Activated T-cell treated with anti-CD3 and anti-CD28 coated beads for 4 hours (primary cell): Measurements from ENCODE around the gene TNFRSF13B.
"Not testable (repeated sequence)": the region's sequence is repeated elsewhere in the genome, so short reads cannot be mapped to it uniquely, and the experiment has no call there.

Experiments used
- DNase-seq: peaks from one replicate; pipeline ENCODE4 v3.0.0-alpha.2; 2020

Gene TNFRSF13B

DNA sequence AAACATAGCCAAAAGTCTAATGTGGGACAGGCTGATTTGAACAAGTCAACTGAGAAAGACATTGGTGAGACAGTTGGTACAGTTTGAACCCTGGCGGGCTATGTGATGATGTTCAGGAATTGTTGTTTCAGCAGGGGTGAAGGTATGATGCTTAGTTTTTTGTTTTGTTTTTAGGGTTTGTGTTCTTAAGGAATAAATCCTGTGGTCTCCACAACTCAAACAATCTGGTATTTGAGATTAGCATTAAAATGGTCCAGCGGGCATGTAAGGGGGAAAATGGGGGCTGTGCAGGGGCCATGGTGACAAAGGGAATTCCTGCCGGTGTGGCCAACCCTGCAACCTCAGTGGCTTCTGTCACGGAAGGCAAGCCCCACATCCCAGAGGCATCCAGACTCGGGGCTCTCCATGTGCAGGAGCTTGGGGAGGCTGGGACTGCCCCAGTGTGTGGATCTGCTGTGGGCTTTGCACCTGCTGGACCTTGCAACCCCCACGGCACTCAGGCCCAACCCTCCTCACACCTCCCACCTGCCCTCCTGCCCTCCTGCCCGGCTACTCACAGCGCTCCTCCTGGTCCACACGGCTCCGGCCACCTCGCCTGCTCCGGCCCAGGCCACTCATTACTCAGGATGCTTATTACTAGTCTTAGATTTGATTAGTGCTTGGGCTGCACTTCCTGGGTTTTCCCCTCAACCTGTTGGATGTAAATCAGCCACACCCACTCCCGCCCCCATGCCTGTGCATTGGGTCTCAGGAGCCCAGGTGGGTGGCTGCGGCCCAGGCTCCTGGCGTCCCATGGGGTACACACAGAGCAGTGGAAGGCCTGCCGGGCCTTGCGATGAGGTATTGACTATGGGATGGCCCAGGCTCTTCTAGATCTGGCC, at the start of gene TNFRSF13B:
TSS of gene TNFRSF13B (minus strand) at position 661 of the 881 bp plus-strand sequence. CDS start at position 618, 43 bp downstream.
- no peak for DNase-seq

DNA sequence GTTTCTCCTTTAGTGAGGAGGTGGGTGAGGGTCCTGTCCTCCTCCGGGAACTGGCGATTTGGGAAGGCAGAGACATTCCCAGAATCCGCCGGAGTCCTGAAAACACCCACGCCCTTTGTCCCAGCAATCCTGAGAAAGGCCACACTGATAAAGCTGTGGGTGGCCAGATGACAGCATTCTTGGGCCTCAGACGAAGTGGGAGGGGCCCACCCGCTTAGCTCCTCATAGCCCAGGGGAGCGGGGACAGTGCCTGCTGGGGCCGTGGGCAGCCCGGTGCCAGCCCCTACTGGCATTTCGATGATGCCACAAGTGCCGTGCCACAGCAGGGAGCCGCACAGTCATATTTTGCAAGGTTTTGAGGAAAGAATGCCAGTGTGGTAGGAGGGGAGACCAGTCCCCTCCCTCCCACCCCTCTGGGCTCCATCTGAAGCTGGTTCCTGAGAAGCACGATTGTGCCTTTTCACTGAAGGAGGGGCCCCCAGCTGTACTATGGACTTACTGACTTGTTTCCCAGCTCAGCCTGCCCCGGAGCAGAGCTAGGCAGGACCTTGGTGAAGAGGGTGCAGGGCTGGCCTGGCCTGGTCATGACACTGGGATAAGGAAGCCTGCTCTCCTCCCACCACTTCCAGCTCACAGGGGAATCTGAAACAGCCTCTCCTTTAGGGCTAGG, 49.4 kb upstream of the TNFRSF13B start:
- no peak for DNase-seq

DNA sequence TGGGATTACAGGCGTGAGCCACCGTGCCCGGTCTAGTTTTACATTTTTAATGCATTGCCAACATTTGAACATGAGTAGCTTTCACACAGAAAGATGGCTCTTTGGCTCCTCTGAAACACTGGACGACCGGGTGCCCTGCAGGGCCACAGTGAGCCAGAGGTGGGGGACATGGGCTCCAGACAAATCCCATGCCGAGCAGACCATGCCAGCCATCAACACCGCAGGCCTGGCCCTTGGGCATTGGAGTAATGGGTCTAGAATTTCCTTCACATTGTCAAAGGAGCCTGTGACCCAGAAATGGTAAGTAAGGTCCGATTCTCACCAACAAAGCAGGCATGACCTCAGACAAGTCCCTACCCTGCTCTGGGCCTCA, 48.9 kb upstream of the TNFRSF13B start:
- DNase-seq, result no peak

DNA sequence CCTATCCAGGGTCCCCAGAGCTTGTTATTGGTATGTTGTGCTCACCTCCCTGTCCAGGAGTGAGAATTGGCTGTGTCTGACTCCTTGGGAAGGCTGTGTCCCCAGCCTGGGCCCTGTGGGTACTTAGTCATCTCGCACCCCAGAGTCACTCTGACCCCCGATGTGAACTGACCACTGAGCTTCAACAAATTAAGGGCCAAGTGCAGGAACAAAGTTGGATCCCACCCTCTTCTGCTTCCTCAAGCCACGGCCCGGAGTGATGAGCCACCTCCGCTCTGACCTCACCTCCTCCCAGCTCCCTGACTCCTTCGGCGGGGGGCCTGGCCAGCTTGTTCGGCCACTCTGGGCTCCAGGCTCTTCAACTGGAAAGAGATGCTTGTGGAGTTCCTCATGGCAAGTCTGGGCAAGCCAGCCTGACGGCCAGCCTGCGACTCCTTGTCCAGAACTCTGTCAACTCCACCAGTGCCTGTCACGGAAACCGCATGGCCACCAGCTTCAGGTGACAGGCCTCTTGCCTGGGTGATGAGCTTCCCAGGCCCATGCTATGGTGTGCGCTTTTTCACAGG, 48.1 kb upstream of the TNFRSF13B start:
- no peak for DNase-seq

DNA sequence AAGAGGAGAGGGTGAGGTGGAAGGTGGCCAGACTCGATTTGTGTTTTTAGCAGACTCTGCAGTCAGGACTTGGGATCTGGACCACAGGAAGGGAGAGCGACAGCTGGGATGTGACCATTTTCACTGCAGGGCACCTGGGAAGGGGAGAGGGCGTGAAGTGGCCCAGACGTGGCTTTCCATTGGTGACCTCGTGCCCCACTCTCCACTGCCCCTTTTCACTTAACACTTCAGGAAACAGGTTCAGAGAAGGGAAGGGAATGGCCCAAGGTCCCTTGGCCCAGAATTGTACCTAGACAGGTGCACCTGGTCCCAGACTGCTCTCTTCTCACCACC, 47.5 kb upstream of the TNFRSF13B start:
- DNase-seq, result no peak

DNA sequence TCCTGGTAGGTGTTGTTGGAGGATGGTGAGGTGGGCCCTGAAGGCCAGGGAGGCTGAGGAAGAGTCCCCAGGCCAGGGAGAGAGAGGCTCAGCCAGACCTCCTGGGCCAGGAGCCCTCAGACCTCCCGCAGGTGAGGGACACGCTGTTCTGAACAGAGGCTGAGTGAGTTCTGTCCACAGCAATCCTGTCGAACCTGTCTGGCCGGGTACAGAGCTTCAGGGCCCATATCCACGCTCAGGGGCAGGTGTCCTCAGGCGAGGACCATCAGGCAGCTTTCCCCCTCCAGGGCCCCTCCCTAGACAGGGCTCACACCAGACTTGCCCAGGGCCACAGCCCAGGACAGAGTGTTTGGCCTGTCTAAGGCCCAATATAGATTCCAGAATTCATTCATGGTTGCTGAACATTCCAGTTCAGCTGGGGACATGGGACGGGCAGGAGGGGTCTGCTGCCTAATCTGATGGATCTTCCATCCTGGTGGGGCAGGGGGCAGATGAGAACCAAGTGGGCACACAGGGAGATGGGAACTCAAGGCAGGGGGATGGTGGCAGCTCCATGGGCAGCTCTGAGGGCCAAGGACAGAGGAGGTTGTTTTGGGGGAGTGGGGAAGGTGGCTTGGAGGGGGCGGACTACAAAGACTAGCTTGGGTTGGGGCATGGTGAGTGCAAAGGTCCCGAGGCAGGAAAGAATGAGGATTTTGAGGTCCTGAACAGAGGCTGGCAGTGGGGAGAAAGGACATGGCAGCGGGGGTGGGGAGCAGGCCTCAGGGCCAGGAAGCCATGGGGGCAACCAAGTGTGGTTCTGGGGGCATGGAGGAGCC, 46.9 kb upstream of the TNFRSF13B start:
- DNase-seq, result no peak

DNA sequence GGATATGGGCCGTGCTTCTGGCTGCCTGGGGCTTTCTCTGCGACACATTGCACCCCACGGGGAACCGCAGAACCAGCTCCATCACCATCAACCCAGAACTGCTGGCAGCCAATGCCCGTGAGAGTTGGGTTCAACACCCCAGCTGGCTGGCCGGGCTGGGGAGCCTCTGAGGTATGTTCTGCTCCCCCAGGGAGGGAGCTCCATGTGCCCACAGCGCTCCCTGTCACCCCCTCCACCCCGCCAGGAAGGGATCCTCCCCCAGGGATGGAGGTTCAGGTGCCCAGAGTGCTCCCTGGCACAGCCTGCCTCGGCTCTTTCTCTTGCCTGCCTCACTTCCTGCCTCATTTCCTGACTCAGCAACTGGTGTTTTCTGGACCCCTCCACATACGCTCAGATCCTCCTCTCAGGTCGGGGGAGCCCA, 46.1 kb upstream of the TNFRSF13B start:
- no peak for DNase-seq

DNA sequence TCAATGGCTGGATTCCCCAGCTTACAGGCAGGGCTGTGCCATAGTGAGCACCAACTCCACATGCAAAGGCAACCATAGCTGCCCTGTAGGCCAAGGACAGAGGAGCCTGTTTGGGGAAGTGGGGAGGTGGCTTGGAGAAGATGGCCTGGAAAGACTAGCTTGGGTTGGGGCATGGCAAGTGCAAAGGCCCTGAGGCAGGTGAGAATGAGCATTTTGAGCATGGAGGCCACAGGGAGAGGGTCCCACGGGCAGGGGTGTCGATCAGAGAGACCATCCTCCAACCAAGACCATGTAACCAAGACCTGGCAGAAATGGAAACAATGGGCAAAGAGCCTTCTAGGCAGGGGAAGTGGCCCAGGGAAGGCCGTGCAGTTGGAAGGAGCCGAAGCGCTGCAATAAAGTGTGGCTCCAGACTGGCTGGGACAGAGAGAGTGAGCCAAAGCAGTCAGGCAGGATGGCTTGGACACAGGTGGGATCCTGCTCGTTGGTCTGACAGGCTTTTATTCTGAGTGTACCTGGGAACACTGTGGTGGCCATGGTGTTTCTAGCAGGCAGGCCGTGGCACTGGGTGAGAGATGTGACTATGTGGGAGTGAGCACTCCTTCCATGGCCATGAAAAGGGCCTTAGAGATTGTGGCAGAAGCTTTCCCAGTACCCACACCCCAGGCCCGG, 45.6 kb upstream of the TNFRSF13B start:
- no peak for DNase-seq

DNA sequence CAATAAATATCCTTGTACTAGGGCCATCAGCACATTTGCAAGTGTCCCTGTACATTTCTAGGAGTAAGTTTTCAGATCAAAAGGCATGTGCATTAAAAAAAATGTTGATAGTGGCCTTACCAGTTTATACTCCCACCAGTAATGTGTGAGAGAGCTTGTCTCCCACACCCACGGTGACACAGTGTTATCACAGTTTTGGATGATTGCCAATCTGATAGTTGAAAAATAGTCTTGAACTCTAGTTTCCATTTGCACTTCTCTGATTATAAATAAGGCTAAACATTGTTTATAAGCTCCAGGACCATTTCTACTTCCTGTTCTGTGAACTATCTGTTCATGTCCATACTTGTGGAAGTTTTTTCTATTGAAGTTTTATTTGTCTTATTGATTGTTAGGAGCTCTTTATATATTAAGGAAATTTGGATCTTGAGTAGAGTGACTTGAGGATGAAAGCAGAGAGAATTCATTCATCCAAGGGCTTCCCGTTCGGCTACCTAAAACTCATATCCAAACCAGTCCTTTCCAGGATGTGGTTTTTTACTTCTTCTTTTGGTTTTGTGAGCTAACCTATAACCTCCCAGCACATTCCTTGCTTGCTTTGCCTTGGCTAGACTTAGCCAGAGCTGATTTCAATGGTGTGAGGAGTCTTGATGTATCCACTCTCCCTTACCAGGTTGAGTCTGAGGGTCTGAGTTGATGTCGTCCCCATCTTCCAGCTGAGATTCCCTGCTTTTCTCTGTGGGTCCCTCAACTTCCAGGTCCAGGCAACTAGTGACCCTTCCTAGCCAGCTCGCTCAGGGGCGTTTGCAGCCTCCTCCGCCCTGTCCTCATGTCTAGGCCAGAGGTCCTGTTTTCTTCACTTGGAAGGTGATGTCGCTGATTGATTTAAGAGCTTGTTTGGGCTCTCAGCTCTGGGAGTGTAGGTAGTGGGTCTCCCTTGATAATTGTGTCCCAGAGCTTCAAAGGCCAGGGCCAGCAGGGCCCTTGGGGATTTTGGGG, 44.6 kb upstream of the TNFRSF13B start:
- not testable (repeated sequence) for DNase-seq

DNA sequence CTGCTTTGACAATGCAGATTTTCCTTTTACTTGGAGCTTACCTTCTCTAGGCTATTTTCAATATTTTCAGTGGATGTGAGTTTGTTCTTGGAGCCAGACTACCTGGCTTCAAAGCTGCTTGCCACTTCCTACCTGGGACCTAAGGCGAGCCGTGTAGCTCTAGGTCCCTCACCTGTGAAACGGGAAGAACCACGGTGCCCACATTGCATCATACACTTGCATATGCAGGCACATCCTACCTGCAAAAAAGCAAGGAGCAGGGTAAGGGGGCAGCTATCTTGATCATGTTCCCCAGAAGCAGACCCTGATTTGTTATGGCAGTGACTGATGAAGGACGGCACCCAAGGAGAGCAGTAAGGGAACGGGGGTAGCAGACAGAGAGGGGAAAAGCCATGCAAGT, 43.3 kb upstream of the TNFRSF13B start:
- DNase-seq, result no peak

DNA sequence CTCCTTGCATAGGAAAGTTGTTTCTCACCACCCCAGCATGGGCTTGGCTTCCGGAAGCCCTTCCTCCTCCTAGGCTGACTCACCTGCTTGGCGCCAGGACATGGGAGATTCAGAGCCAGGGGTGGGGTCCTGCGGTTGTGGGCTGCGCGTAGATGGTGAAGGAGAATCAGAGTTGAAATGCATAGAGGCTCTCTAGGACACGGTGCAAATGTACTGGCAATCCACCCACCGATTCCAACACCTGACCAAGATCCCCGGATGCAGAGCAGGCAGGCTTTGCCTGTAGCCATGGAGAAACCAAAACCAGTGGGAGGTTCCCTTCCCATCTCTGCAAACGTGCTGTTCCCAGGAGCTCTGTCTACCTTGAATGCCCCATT, 42.8 kb upstream of the TNFRSF13B start:
- not testable (repeated sequence) for DNase-seq

DNA sequence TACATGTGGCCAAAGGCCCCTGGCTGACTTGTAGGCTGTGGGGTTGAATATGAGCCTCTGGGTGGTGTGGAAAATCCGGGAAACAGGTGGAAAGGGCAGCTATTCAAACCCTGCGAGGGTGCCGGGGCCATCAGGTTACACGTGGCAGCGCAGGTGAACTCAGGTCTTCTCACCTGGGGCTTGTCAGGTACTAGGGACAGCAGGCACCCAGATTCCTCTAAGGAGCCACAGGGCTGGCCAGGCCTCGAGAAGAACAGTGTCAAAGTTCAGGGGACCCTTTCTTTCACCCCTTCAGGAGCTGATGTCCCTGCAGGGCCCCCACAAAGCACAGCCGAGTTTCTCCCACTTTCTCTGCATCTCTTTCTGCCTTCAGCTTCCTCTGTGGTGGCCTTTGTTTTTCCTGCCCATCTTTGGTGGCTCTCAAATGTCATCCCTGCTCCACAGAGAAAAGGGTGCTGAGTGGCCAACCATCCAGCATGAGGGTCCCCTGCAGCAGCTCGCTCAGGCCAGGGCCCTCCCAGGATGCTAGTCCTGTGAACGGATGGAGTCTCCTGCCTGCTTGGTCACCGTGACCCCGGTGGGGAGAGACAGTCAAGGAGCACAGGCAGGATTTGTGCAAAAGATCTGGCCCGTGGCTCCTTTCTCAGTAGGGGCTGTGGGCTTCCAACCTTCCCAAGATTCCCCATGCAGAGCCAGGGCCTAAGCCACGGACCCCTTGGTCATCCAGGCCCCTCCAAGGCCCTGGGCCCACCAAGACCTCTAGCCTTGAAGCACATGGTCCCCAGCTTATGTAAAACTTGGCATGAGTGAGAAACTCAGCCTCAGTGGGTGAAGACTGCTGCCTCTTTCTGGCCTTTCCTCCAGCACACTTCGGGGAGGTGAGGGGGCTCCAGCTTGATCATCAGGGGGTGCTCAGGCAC, 42.2 kb upstream of the TNFRSF13B start:
- not testable (repeated sequence) for DNase-seq

DNA sequence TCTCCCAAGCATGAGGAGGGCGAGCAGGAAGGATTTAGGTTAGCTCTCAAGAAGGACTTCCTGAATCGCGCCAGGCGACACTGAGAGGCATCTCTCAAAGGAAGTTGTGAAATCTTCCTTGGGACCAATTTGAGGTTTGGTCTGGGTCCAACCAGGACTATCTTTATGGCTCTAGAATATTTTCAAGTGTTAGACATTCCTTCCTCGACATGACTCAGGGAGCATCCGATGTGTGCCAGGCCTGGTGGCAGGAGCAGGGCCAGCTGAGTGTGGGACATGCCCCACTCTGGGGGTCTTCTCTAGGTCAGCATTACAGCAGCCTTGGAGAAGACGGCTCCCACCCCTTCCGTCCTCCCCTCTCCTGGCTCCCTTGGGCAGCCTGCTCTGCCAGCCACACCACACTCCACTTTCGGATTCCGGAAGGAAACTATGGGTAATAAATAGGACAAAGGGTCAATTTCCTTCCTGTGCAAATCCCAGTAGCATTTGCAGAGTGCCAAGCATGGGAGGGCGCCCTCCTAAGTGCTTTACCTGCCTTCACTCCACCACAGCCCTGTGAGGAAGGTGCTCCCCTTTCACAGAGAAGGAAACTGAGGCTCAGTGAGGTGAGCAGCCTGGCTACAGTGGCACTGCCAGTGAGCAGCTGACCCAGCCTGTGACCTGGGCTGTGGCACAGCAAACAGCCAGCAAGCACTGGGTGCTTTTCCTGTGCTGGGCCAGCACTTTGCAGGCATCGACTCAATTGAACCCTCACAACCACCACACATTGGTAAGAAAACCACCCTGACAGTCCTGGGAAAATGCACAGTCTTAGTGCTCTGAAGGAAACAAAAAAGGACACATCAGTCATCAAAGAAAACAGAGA, 39.4 kb upstream of the TNFRSF13B start:
- DNase-seq, result not testable (repeated sequence)

DNA sequence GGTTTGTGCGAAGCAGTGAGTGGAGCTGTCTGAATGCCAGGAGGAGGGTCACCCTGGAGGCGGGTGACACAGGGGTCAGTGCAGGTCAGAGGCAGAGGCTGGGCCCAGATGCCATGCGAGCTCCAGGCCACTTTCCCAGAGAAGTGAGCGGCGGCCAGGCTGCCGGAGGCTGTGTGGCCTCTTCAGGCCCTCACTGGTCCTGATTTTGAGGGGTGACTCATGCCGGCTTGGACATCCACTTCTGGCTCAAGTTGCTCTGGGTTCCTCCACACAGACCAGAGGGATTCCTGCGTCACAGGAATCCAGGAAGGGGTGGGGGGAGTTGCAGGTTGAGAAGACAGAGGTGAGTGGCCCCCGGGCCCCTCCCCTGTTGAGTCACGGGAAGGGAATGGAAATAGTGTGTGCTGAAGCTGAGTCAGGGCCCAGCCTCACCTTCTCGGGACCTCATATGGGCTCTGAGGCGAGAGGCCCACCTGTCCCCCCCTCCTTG, 38.7 kb upstream of the TNFRSF13B start:
- not testable (repeated sequence) for DNase-seq

DNA sequence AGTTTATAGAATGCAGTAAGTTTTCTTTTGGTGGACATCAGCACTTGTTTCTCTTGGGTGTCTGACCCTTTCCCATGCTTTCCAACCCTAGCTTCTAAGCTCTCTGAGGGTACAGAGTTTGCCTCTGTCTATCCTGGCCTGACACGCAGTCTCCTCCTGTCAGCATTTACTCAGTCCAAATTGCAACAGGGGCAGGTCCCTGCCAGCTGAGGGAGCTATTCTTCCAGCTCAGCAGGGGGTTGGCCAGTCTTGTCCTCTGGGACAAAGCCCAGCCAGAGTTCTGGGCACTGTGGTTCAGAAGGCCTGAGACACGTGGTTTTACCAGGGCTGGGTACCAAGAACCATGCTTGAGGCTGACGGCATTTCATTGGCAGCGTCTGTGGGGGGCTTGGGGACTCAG, 38.1 kb upstream of the TNFRSF13B start:
- DNase-seq, result not testable (repeated sequence)

DNA sequence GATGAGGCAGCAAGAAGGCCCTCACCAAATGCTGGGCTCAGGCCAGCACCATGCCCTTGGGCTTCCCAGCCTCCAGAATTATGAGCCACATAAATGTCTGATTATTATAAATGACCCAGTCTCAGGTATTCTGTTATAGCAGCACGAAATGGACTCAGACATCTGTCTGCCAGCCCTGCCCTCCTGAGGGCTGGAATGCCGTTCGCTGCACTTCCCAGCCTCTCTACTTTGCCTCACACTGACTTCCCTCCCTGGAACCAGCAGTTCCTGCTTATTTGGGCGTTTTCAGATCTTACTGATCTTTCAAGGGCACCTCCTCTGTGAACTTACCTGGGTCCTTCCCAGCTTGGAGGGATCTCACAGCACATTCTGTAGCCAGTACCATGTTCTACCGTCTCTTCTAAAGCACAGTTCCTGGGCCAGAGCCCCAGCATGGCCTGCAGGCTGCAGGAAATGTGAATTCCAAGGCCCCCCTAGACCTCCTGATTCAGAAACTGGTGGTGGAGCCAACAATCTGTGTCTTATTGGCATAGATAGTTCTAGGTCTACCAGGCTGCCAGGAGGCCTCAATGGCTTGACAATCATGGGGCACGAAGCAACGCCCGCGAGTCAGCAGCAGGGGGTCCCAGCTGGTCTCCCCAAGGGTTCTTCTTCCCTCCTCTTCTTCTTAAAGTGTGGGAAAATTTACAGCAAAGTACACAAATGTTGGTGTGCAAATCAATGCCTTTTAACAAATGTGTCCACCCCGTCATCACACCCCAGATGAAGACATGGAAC, 36.9 kb upstream of the TNFRSF13B start:
- DNase-seq, result not testable (repeated sequence)

DNA sequence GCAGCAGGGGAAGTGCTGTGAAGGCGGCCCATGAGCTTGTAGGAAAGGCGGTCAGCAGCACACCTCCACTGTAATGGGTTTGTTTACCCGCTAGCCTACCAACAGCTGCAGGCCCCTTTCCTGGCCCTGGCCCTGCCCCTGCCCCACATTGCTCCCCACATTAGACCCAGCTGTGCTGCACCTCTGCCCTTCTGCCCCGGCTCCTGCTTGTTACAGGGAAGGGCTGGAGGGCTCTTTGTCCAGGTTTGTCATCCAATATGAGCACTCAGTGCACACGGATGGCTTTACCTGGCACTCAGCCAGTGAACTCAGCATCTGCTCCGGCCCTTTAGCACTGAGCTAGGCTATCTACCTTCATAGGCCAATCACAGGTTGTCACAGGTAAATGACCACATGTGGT, 36.0 kb upstream of the TNFRSF13B start:
- not testable (repeated sequence) for DNase-seq

DNA sequence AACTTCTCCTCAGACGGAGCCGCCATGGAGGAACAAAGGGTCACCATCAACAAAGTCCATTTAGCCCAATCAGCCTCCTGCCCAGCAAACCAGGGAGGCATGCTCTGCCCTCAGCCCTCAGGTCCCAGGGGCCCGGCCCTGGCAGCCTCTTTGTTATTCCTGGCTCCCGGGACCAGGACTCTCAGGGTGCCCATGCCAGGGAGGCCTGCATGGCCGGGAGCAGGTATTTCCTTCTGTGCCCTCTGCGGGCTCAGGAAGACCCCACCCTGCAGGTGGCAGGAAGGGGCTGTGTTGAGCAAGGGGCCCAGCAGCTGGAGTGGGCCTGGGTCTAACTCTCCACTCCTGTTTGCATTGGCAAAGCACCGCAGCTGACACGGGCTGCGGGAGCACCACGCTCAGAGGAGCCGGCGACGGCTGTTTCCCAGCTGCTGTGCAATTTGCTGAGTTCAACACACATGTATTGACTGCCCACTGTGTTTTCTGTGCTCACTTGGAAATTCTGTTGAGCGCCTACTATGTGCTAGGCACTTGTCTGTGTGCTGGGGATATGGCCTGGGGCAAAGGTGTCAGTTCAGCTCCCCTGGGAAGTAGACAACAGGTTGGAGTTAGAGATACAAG, 33.2 kb upstream of the TNFRSF13B start:
- DNase-seq, result not testable (repeated sequence)
